Naive B cell (primary cell): Measurements from ENCODE around the gene MDGA2. TPM values are rescaled to one million over a fixed set of nuclear protein-coding genes. Genes with fewer than 3 reads are reported as not detected.
"Not testable (repeated sequence)": the region's sequence is repeated elsewhere in the genome, so short reads cannot be mapped to it uniquely, and the experiment has no call there.

ENCODE experiments used
- ATAC-seq, 2 donors: fragments of 150-1000 bp; cut with Tn5 transposase; 2 replicates each; pipeline ENCODE4 v1.10.0; 2021; ENCODE audit warnings: low read depth in 2 of 2, mild to moderate bottlenecking in 2 of 2, moderate library complexity in 2 of 2
- DNase-seq: peaks from one replicate; pipeline ENCODE4 v3.0.0; 2022
- H3K27ac Mint-ChIP-seq, 6 donors: one replicate each; pipeline ENCODE4 v1.8.0; 2020 to 2022; ENCODE audit warnings: mild to moderate bottlenecking in 6 of 6, mixed read lengths in 6 of 6, moderate library complexity in 5 of 6, inconsistent platforms in 2 of 6
- H3K27me3 Mint-ChIP-seq, 3 donors: one replicate each; pipeline ENCODE4 v1.8.0; 2021 to 2022; ENCODE audit warnings: mixed read lengths in 3 of 3, mild to moderate bottlenecking in 1 of 3
- H3K36me3 Mint-ChIP-seq, 2 donors: one replicate each; pipeline ENCODE4 v1.8.0; 2020 to 2022; ENCODE audit warnings: mixed read lengths in 2 of 2, inconsistent platforms in 1 of 2, mild to moderate bottlenecking in 1 of 2
- H3K4me1 Mint-ChIP-seq, 3 donors: one replicate each; pipeline ENCODE4 v1.8.0; 2020 to 2022; ENCODE audit warnings: mixed read lengths in 3 of 3, inconsistent platforms in 1 of 3, mild to moderate bottlenecking in 1 of 3, moderate library complexity in 1 of 3
- H3K4me3 Mint-ChIP-seq, 8 donors: one replicate each; pipeline ENCODE4 v1.8.0; 2020 to 2022; ENCODE audit warnings: mild to moderate bottlenecking in 8 of 8, mixed read lengths in 8 of 8, moderate library complexity in 8 of 8, inconsistent platforms in 2 of 8
- H3K9me3 Mint-ChIP-seq, 7 donors: one replicate each; pipeline ENCODE4 v1.8.0; 2020 to 2022; ENCODE audit warnings: mixed read lengths in 7 of 7, mild to moderate bottlenecking in 5 of 7, inconsistent platforms in 2 of 7, moderate library complexity in 1 of 7
- polyA plus RNA-seq, 6 donors: library from polyadenylated mRNA; unstranded; fragments of 300-500 nt; fragmentation: Illumina TruSeq; gene quantifications; one replicate each; pipeline ENCODE4 v1.2.3, GENCODE V29; 2021; ENCODE audit warnings: low read depth in 6 of 6

The MDGA2 gene
- polyA plus RNA-seq, 6 donors from 2014 or later: not detected

DNA sequence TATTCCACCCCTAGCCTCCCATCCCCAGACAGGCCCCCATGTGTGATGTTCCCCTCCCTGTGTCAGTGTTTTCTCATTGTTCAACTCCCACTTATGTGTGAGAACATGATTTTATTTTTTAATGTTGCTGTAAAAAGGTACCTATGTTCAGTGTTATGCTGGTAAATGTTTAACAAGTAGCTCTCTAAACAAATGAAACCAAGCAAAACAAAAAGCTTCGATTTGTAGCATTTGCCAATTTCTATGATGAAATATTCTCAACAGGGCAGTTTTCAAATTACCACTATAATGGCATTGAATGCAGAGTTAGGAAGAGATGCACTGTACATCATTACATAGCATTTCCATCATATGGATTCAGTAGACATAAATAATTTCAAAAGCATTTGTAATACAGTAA lies 410.6 kb downstream of the MDGA2 start:
- Mint-ChIP-seq H3K4me3 (no peak overlapping the region), H3K27me3 (no peaks in the 10 kb centered on the region), H3K9me3 (peaks cover 0 to 2% (median 0%) of the 10 kb centered on the region in 7 donors), H3K4me1 (no peaks in the 10 kb centered on the region), H3K27ac (no peak overlapping the region), H3K36me3 (no peaks in the 10 kb centered on the region)
- DNase-seq (no peak), ATAC-seq (no peak)

DNA sequence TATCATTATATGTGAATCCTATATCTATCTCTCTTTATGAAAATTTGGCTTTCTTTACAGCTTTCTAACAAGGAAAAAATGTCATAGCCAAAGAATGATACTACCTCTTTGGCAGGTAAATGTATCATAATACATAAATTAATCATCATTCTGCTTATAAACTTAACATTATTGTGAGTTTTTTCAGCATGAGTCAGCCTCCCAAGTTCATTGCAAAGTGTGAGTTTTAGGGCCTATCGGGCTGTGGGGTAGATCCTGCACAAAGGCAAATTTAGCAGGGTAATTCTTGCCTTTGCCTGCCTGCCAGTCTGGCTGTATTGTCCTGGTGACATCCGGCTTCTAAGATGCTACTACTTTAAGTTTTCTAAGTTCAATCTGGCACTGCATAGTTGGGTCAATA lies 412.6 kb downstream of the MDGA2 start:
- Mint-ChIP-seq H3K4me3 (no peak overlapping the region), H3K9me3 (peaks cover 0 to 3% (median 0%) of the 10 kb centered on the region in 7 donors), H3K4me1 (no peaks in the 10 kb centered on the region), H3K27ac (no peak overlapping the region), H3K27me3 (no peaks in the 10 kb centered on the region), H3K36me3 (no peaks in the 10 kb centered on the region)
- ATAC-seq: no peak
- no peak for DNase-seq

DNA sequence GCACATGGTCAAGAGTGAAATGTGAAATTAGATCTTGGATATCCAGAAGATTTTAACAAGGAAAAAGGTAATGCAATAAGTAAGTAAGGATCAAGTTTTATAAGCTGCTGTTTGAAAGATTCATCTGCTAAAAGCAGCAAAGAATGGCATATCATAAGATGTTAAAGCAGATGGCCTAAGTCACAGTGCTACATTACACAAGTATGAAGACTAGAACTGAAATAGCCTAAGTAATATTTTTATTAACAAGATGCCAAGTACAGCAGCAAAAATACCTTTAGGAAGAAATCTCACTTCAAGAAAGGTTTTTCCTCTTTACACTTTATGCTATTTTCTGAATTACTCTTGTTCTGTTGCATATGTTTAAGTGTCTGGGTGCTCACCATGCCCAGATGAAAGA lies 414.1 kb downstream of the MDGA2 start:
- Mint-ChIP-seq H3K4me1 (no peaks in the 10 kb centered on the region), H3K27ac (no peak overlapping the region), H3K4me3 (no peak overlapping the region), H3K36me3 (no peaks in the 10 kb centered on the region), H3K27me3 (no peaks in the 10 kb centered on the region), H3K9me3 (peaks cover 0 to 5% (median 1%) of the 10 kb centered on the region in 7 donors)
- no peak for DNase-seq
- ATAC-seq: no peak

DNA sequence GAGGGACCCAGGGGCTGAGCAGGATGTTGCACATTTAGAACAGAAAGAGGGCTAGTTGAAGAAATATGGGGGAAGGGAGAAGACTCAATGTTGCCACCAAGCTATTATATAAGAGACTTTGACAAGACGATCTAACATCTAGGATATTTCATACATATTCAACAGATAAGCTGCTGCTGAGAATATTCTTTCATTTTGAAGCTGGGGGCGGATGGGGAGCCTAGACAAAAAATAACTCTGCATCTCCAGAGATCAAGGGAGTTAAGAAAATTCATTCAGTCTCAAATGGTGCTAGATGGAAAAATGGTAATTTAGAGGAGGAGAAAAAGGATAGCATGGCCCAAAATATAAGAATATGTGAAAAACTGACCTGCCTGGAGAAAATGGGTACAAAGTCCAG lies 415.6 kb downstream of the MDGA2 start:
- H3K9me3 Mint-ChIP-seq: peaks cover 0 to 9% (median 3%) of the 10 kb centered on the region in 7 donors
- no peak for ATAC-seq
- no peaks in the 10 kb centered on the region for H3K36me3 Mint-ChIP-seq
- H3K27me3 Mint-ChIP-seq: no peaks in the 10 kb centered on the region
- H3K27ac Mint-ChIP-seq: no peak overlapping the region
- no peaks in the 10 kb centered on the region for H3K4me1 Mint-ChIP-seq
- no peak for DNase-seq
- H3K4me3 Mint-ChIP-seq: no peak overlapping the region

DNA sequence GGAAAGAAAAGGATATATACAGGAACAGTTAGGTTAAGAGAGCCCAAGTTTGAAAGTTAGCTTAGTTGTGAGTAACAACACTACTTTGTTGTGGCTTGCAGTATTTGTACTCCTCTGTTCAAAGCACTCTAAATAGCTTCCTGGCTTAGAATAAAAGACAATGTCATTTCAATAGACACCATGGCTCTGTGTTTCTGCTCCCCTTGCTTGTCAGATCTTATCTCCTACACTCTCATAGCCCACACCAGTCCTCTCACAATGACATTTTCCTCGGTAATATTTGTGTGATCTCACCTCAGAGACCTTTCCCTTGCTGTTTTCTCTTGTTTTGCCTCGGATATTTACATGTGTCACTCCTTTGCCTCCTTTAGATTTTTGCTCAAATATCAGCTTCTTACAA lies 418.4 kb downstream of the MDGA2 start:
- Mint-ChIP-seq H3K9me3 (peaks cover 4 to 23% (median 7%) of the 10 kb centered on the region in 7 donors), H3K4me1 (no peaks in the 10 kb centered on the region), H3K36me3 (no peaks in the 10 kb centered on the region), H3K4me3 (no peak overlapping the region), H3K27ac (no peak overlapping the region), H3K27me3 (no peaks in the 10 kb centered on the region)
- DNase-seq (no peak), ATAC-seq (no peak)

DNA sequence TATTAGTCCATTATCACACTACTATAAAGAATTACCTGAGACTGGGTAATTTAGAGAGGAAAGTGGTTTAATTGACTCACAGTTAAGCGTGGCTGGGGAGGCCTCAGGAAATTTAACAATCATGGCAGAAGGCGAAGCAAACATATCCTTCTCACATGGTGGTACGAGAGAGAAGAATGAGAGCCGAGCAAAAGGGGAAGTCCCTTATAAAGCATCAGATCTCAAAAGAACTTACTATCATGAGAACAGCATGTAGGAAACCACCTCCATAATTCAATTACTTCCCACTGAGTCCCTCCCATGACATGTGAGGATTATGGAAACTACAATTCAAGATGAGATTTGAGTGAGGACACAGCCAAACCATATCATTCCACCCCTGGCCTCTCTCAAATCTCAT lies 422.6 kb downstream of the MDGA2 start:
- H3K27me3 Mint-ChIP-seq: no peaks in the 10 kb centered on the region

DNA sequence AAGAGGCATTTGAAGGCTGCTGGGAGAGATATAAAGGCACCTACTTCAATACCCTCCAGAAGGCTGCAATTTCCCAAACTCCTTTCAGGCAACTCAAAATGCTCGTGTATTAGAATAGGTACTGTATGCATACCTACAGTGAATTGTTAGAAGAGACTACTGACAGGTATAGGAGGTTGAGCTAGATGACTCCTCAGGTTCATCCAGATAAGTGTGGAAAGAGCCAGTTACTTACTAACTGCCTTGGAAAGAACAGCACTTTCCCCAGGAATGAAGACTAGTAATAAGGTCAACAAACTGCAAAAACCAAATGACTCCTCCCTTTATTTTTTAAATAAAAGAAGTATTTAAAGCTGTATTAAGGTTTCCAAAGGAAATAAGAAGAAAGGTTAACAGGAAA lies 429.0 kb downstream of the MDGA2 start:
- no peaks in the 10 kb centered on the region for H3K27me3 Mint-ChIP-seq
- no peak overlapping the region for H3K4me3 Mint-ChIP-seq
- no peaks in the 10 kb centered on the region for H3K4me1 Mint-ChIP-seq
- ATAC-seq (no peak), DNase-seq (no peak)
- H3K27ac Mint-ChIP-seq: peak overlapping the region in 1 of 6 donors; percentile 30
- peaks cover 0 to 7% (median 3%) of the 10 kb centered on the region in 7 donors for H3K9me3 Mint-ChIP-seq
- H3K36me3 Mint-ChIP-seq: no peaks in the 10 kb centered on the region

More for the DNA sequence above, 422.6 kb downstream of the MDGA2 start:
- DNase-seq (no peak), ATAC-seq (no peak)
- Mint-ChIP-seq H3K36me3 (no peaks in the 10 kb centered on the region), H3K4me3 (no peak overlapping the region), H3K9me3 (peaks cover 5 to 23% (median 7%) of the 10 kb centered on the region in 7 donors), H3K4me1 (no peaks in the 10 kb centered on the region), H3K27ac (no peak overlapping the region)

DNA sequence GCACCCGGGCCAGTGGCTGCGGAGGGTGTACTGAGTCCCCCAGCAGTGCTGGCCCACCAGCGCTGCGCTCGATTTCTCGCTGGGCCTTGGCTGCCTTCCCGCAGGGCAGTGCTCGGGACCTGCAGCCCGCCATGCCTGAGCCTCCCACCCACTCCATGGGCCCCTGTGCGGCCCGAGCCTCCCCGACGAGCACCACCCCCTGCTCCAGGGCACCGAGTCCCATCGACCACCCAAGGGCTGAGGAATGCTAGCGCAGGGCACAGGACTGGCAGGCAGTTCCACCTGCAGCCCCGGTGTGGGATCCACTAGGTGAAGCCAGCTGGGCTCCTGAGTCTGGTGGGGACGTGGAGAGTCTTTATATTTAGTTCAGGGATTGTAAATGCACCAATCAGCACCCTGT lies 432.8 kb downstream of the MDGA2 start:
- not testable (repeated sequence) for DNase-seq, H3K27me3 Mint-ChIP-seq, ATAC-seq, H3K9me3 Mint-ChIP-seq, H3K27ac Mint-ChIP-seq, H3K4me1 Mint-ChIP-seq, H3K4me3 Mint-ChIP-seq, H3K36me3 Mint-ChIP-seq

DNA sequence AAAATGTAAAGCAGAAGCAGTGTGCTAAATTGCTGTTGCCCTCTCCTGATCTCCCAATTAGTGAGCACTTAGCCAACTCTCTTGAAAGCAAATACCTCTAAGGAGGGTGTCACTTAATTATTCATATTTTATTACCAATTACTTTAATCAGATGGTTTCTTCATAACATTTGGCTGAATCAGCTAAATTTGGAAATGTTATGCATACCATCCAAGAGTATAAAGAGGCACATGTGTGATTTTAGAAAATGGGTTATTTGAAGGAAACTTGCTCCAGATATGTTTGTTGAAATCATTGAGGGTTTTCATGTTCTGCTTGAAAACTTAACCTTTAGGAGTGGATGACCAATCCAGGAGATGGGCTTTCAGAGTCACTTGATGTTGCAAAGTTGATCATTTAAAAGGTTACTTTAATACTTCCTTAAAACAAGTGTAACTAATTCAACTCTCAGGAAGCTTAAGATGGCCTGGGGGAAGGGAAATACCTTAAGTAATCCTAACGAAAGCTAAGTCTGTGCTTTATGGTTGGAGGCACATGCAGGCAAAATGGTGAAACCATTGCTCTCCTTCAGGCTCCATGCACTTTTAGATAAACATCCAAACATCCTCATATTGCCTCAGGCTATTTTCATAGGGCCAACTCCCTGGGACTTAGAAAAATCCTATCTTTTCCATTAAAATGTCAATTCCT lies 434.5 kb downstream of the MDGA2 start:
- H3K36me3 Mint-ChIP-seq: no peaks in the 10 kb centered on the region
- no peaks in the 10 kb centered on the region for H3K4me1 Mint-ChIP-seq
- ATAC-seq (no peak), DNase-seq (no peak)
- no peak overlapping the region for H3K27ac Mint-ChIP-seq
- H3K27me3 Mint-ChIP-seq: no peaks in the 10 kb centered on the region
- H3K9me3 Mint-ChIP-seq: peaks cover 0 to 7% (median 0%) of the 10 kb centered on the region in 7 donors
- no peak overlapping the region for H3K4me3 Mint-ChIP-seq

DNA sequence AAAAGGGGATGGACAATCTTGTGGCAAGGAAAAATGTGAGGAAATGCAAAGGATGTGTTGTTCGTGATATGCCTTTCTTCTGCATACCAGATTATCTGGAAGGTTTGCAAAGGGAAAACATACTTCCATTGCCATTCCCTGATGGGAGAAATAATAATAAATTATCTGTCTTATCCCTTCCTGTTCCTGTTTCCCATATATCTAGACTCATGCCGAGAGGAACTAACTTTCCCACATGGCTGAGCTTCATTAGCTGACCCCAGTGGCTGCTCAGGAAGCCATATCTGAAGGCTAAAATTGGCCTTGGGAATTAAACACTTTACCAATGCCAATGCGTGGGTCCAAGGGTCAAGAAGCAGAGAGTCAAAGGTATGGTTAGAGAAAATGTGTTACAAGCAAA lies 439.8 kb downstream of the MDGA2 start:
- DNase-seq: no peak
- H3K9me3 Mint-ChIP-seq: no peaks in the 10 kb centered on the region
- ATAC-seq: no peak
- no peaks in the 10 kb centered on the region for H3K27me3 Mint-ChIP-seq
- H3K27ac Mint-ChIP-seq: no peak overlapping the region
- H3K36me3 Mint-ChIP-seq: no peaks in the 10 kb centered on the region
- no peaks in the 10 kb centered on the region for H3K4me1 Mint-ChIP-seq
- H3K4me3 Mint-ChIP-seq: no peak overlapping the region

DNA sequence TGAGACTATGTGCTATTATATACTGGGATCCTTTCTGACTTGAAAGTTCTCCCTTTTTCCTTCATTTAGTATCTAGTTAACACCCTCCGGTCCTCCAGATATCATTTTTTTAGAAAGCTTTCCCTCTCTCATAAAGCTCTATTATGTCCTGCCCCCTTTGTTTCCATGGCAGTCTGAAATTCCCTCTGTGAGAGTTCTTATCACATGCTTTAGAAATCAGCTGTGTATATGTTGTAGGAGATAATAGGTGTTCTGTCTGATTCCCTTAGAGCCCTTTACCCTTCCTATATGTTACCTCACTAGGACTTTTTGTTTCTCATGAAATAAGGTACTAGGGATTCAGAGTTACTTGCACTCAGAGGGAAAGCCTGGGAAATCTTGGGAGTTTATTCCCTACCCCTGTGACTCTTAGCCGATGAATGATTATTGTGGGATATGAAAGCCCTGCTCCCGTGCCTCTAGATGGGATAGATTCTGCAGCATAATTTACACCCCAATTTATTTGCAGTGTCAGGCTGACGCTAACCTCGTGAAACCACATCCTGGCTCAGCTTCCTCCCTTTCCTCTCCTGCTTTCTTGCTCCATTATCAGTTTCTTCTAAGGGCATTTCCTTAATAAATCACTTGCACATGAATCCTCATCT lies 448.4 kb downstream of the MDGA2 start:
- no peaks in the 10 kb centered on the region for H3K27me3 Mint-ChIP-seq
- H3K27ac Mint-ChIP-seq: no peak overlapping the region
- peaks cover 0 to 5% (median 0%) of the 10 kb centered on the region in 7 donors for H3K9me3 Mint-ChIP-seq
- H3K4me3 Mint-ChIP-seq: no peak overlapping the region
- no peaks in the 10 kb centered on the region for H3K4me1 Mint-ChIP-seq
- DNase-seq (no peak), ATAC-seq (no peak)
- no peaks in the 10 kb centered on the region for H3K36me3 Mint-ChIP-seq

DNA sequence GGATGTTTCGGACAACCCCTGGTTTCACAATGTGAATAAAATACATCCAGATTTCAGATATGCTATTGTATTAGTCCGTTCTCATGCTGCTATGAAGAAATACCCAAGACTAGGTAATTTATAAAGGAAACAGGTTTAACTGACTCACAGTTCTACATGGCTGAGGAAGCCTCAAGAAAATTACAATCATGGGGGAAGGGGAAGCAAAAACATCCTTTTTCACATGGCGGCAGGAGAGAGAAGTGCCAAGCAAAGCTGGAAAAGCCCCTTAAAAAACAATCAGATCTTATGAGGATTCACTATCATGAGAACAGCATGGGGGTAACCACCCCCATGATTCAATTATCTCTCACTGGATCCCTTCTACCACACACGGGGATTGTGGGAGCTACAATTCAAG lies 451.7 kb downstream of the MDGA2 start:
- Mint-ChIP-seq H3K27ac (no peak overlapping the region), H3K4me3 (no peak overlapping the region), H3K4me1 (no peaks in the 10 kb centered on the region), H3K36me3 (no peaks in the 10 kb centered on the region), H3K27me3 (no peaks in the 10 kb centered on the region), H3K9me3 (peaks cover 0 to 5% (median 0%) of the 10 kb centered on the region in 7 donors)
- DNase-seq (no peak), ATAC-seq (no peak)

DNA sequence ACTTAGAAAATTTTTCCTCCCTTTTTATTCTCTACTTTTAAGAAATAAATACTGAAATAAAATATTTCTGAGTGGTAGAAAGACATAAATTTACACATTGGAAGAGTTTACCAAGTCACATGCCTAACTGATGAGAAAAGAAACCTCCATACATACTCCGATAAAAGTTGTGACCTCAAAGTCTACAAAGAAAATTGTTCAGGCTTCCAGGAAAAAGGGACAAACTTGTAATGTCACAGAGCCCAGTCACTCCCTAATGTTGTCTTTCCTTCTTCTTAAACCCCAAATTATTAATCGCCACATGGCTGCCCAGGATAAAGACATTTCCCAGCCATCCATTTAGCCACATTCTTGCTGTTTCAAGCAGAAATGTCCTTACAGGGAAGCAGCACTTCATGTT lies 455.3 kb downstream of the MDGA2 start:
- ATAC-seq (no peak), DNase-seq (no peak)
- Mint-ChIP-seq H3K4me3 (no peak overlapping the region), H3K27ac (no peak overlapping the region), H3K4me1 (no peaks in the 10 kb centered on the region), H3K36me3 (no peaks in the 10 kb centered on the region), H3K27me3 (no peaks in the 10 kb centered on the region), H3K9me3 (peaks cover 0 to 5% (median 0%) of the 10 kb centered on the region in 7 donors)

DNA sequence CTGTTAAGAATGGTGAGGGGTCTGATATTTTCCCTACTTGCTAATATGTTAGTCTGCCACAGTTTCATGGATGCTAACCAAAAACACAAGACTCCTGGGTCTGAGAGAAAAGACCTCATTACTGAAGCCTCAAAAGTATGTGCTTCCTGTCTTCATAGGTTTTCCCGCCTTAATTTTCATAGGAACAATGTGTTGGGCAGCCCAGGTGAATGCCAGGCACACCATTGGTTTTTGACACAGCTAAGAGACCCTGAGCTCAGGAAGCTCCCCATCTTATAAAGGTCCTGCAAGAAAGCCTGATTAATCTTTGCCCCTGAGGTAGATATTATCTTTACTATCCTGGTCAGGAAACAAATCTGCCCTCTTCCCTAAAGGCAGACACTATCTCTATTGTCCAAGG lies 464.1 kb downstream of the MDGA2 start:
- Mint-ChIP-seq H3K4me3 (no peak overlapping the region), H3K27me3 (no peaks in the 10 kb centered on the region), H3K4me1 (no peaks in the 10 kb centered on the region), H3K27ac (no peak overlapping the region), H3K9me3 (no peaks in the 10 kb centered on the region), H3K36me3 (no peaks in the 10 kb centered on the region)
- DNase-seq: no peak
- ATAC-seq: no peak
